ENCODE results near the gene RAI1.

The RAI1 gene

GRCh38 chr17:17787568-17787967 is 106.3 kb downstream of the RAI1 start:
- H3K27ac ChIP-seq, result no peak overlapping the region
- H3K36me3 ChIP-seq, result peaks cover 0 to under 1% (median 0%) of the 10 kb centered on the region in 3 donors
- no peaks in the 10 kb centered on the region for H3K27me3 ChIP-seq
- no peak for DNase-seq
- H3K9me3 ChIP-seq, result no peaks in the 10 kb centered on the region
- intact Hi-C loops (cut with DNase I; ENCODE audit: low total_unique reads), result loop anchor here (10.0 kb wide), 1 partner anchor 103 kb away; the partner anchor contains the start of gene RAI1
- TF ChIP-seq, protein P1, sequence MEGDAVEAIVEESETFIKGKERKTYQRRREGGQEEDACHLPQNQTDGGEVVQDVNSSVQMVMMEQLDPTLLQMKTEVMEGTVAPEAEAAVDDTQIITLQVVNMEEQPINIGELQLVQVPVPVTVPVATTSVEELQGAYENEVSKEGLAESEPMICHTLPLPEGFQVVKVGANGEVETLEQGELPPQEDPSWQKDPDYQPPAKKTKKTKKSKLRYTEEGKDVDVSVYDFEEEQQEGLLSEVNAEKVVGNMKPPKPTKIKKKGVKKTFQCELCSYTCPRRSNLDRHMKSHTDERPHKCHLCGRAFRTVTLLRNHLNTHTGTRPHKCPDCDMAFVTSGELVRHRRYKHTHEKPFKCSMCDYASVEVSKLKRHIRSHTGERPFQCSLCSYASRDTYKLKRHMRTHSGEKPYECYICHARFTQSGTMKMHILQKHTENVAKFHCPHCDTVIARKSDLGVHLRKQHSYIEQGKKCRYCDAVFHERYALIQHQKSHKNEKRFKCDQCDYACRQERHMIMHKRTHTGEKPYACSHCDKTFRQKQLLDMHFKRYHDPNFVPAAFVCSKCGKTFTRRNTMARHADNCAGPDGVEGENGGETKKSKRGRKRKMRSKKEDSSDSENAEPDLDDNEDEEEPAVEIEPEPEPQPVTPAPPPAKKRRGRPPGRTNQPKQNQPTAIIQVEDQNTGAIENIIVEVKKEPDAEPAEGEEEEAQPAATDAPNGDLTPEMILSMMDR (IDR thresholded peaks at IDR 0.05), result no peak
- H3K4me3 ChIP-seq, result no peak overlapping the region
- peaks cover 7 to 51% (median 20%) of the 10 kb centered on the region in 4 donors for H3K4me1 ChIP-seq

GRCh38 chr17:17788967-17789366 is 107.7 kb downstream of the RAI1 start:
- Histone ChIP-seq H3K9me3 (no peaks in the 10 kb centered on the region), H3K27ac (no peak overlapping the region), H3K27me3 (no peaks in the 10 kb centered on the region), H3K4me1 (peaks cover 5 to 41% (median 7%) of the 10 kb centered on the region in 4 donors), H3K4me3 (no peak overlapping the region), H3K36me3 (peaks cover 0 to 14% (median 3%) of the 10 kb centered on the region in 3 donors)
- DNase-seq, result no peak
- intact Hi-C loops (cut with DNase I; ENCODE audit: low total_unique reads), result loop anchor here (10.0 kb wide), 1 partner anchor 104 kb away; the partner anchor contains the start of gene RAI1
- TF ChIP-seq, protein P1 (IDR thresholded peaks at IDR 0.05), result no peak

GRCh38 chr17:17789410-17789809 is 108.2 kb downstream of the RAI1 start:
- DNase-seq, result no peak
- intact Hi-C loops (cut with DNase I; ENCODE audit: low total_unique reads), result loop anchor here (10.0 kb wide), 1 partner anchor 105 kb away; the partner anchor contains the start of gene RAI1
- Histone ChIP-seq H3K4me1 (peaks cover under 1 to 36% (median 2%) of the 10 kb centered on the region in 4 donors), H3K4me3 (no peak overlapping the region), H3K27ac (no peak overlapping the region), H3K27me3 (no peaks in the 10 kb centered on the region), H3K36me3 (peaks cover 0 to 18% (median 8%) of the 10 kb centered on the region in 3 donors), H3K9me3 (no peaks in the 10 kb centered on the region)
- TF ChIP-seq, protein P1 (IDR thresholded peaks at IDR 0.05), result no peak

- Histone ChIP-seq H3K4me3 (no peak overlapping the region), H3K9me3 (no peaks in the 10 kb centered on the region), H3K4me1 (peaks cover 0 to 30% (median 0%) of the 10 kb centered on the region in 4 donors), H3K27ac (no peak overlapping the region), H3K36me3 (peaks cover 0 to 25% (median 14%) of the 10 kb centered on the region in 3 donors), H3K27me3 (no peaks in the 10 kb centered on the region)
- DNase-seq, result no peak
- TF ChIP-seq, protein P1 (IDR thresholded peaks at IDR 0.05), result no peak
- intact Hi-C loops (cut with DNase I; ENCODE audit: low total_unique reads), result loop anchor here (10.0 kb wide), 1 partner anchor 105 kb away; the partner anchor contains the start of gene RAI1
Measured at GRCh38 chr17:17789828-17790636, 108.8 kb downstream of the RAI1 start.

GRCh38 chr17:17790637-17791464 is 109.6 kb downstream of the RAI1 start:
- Histone ChIP-seq H3K27ac (no peak overlapping the region), H3K4me1 (peaks cover 0 to 23% (median 0%) of the 10 kb centered on the region in 4 donors)
- no peak for DNase-seq

More at GRCh38 chr17:17790637-17791464, 109.6 kb downstream of the RAI1 start:
- no peaks in the 10 kb centered on the region for H3K9me3 ChIP-seq
- TF ChIP-seq, protein P1 (IDR thresholded peaks at IDR 0.05), result no peak
- no peak overlapping the region for H3K4me3 ChIP-seq
- peaks cover 1 to 33% (median 22%) of the 10 kb centered on the region in 3 donors for H3K36me3 ChIP-seq
- H3K27me3 ChIP-seq, result no peaks in the 10 kb centered on the region
- intact Hi-C loops (cut with DNase I; ENCODE audit: low total_unique reads), result no loop called here

All from tibial artery (tissue), 4 donors.